IMR-90 (cell line): ENCODE measurements around the gene ZNF526.

Source experiments
- BHLHE40 ChIP-seq: fragments of 150-350 bp; IDR thresholded peaks from 2 replicates; pipeline ENCODE4 v1.6.1; 2016; ENCODE audit warnings: mild to moderate bottlenecking, low read depth, low read length
- CHD1 ChIP-seq: IDR thresholded peaks from 2 replicates; pipeline ENCODE4 v1.6.1; 2012; ENCODE audit warnings: low read depth, low read length, improper control_type of control experiment
- CTCF ChIP-seq: conservative IDR thresholded peaks from 2 replicates; pipeline ENCODE4 v1.5.1; 2012; ENCODE audit warnings: mild to moderate bottlenecking, low read depth, low read length, improper control_type of control experiment
- FOS ChIP-seq: fragments of 150-350 bp; IDR thresholded peaks from 2 replicates; pipeline ENCODE4 v1.6.1; 2016; ENCODE audit warnings: low read depth, low read length
- MAFK ChIP-seq: IDR thresholded peaks from 2 replicates; pipeline ENCODE4 v1.6.1; 2012; ENCODE audit warnings: low read depth, low read length, improper control_type of control experiment
- MXI1 ChIP-seq: IDR thresholded peaks from 2 replicates; pipeline ENCODE4 v1.6.1; 2012; ENCODE audit warnings: low read depth, mild to moderate bottlenecking, low read length, moderate library complexity, borderline replicate concordance
- NFE2L2 ChIP-seq: fragments of 150-350 bp; IDR thresholded peaks from 2 replicates; pipeline ENCODE4 v1.6.1; 2016; ENCODE audit warnings: low read depth, mild to moderate bottlenecking, low read length
- POLR2A ChIP-seq: IDR thresholded peaks from 2 replicates; pipeline ENCODE4 v1.6.1; 2012; ENCODE audit warnings: mild to moderate bottlenecking, low read depth, low read length
- RAD21 ChIP-seq: IDR thresholded peaks from 2 replicates; pipeline ENCODE4 v1.6.1; 2012; ENCODE audit warnings: low read length, improper control_type of control experiment
- RFX5 ChIP-seq: IDR thresholded peaks from 2 replicates; pipeline ENCODE4 v1.8.0; 2012; ENCODE audit warnings: low read depth, mild to moderate bottlenecking, low read length, moderate library complexity
- USF2 ChIP-seq: fragments of 150-350 bp; IDR thresholded peaks from 2 replicates; pipeline ENCODE4 v1.6.1; 2017; ENCODE audit warnings: mild to moderate bottlenecking, antibody characterized with exemption, low read length, low read depth

GRCh38 chr19:42207767-42208271 is 12.3 kb upstream of the ZNF526 start:
- TF ChIP-seq USF2 (no peak), FOS (peak; percentile 81), CTCF (no peak), MAFK (no peak), BHLHE40 (0 out of 2 replicates have a peak, but pooled peaks have one; percentile 8), RAD21 (no peak), POLR2A (no peak; the same call in 1 of the 2 replicates), RFX5 (no peak), NFE2L2 (no peak), CHD1 (no peak), MXI1 (no peak)
